A549 (cell line): ENCODE results near the gene LRIF1.

ENCODE experiments used
- CTCF ChIP-seq: fragments of >200 bp; sonication (Bioruptor Twin); formaldehyde crosslinking; IDR thresholded peaks from 3 replicates; pipeline ENCODE4 v1.5.1; 2016
- ELK1 ChIP-seq: fragments of 150-350 bp; IDR thresholded peaks from 2 replicates; pipeline ENCODE4 v1.6.1; 2014; ENCODE audit warnings: low read depth, mild to moderate bottlenecking, low read length
- FOXS1 ChIP-seq: fragments of 250-450 bp; sonication (Bioruptor Pico); IDR thresholded peaks from 2 replicates; pipeline ENCODE4 v1.5.0; 2020; ENCODE audit warnings: mild to moderate bottlenecking, moderate library complexity
- GATA3 ChIP-seq: IDR thresholded peaks from 2 replicates; pipeline ENCODE4 v1.6.1; 2012; ENCODE audit warnings: borderline replicate concordance
- HMGXB4 ChIP-seq: fragments of 250-450 bp; sonication (Bioruptor Pico); IDR thresholded peaks from 2 replicates; pipeline ENCODE4 v1.5.0; 2021; ENCODE audit warnings: mild to moderate bottlenecking, moderate library complexity, borderline replicate concordance
- JUN ChIP-seq, 2 experiments: fragments of >200 bp; sonication (Bioruptor Twin); formaldehyde crosslinking; IDR thresholded peaks; 2 replicates in 1 of 2; 3 replicates in 1 of 2; pipeline ENCODE4 v1.6.1; 2016 to 2017
- JUNB ChIP-seq: fragments of >200 bp; sonication (Bioruptor Twin); formaldehyde crosslinking; IDR thresholded peaks from 2 replicates; pipeline ENCODE4 v1.6.1; 2016
- PHF8 ChIP-seq: fragments of 200-600 bp; sonication (generic); IDR thresholded peaks from 2 replicates; pipeline ENCODE4 v1.6.1; 2016; ENCODE audit warnings: low read depth, mild to moderate bottlenecking, antibody characterized with exemption, moderate library complexity, borderline replicate concordance
- POLR2A ChIP-seq: IDR thresholded peaks from 2 replicates; pipeline ENCODE4 v1.6.1; 2012; ENCODE audit warnings: mild to moderate bottlenecking, low read length
- REST ChIP-seq: fragments of 200-600 bp; sonication (generic); IDR thresholded peaks from 2 replicates; pipeline ENCODE4 v1.6.1; 2016; ENCODE audit warnings: antibody characterized with exemption, mild to moderate bottlenecking, moderate library complexity

DNA sequence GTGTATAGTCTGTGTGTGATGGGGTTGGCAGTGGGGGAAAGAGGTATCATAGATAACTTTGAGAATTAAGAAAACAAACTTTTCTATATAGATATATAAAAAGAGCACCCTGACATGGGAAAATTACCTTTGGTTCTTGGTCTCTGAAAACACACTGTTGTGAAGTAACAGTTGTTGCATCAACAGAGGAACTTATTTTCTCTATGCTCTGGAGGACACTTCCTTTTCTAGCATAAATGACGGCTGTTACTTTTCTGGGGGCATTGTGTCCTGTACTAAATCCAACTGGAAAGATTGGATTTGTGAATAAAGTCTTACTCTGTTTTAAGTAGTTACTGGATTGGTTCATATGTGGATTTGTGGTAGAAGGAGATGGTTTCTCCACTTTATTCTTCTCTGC lies 12.6 kb downstream of the LRIF1 start:
- TF ChIP-seq CTCF, result no peak
- TF ChIP-seq HMGXB4, result no peak
- no peak for TF ChIP-seq ELK1
- TF ChIP-seq JUN (IDR thresholded peaks at IDR 0.05), result no peak
- TF ChIP-seq PHF8, result no peak
- TF ChIP-seq GATA3, result no peak
- no peak for TF ChIP-seq FOXS1
- no peak for TF ChIP-seq REST
- TF ChIP-seq POLR2A, result no peak
- no peak for TF ChIP-seq JUNB
